T-helper 9 cell (primary cell): ENCODE data around the gene MAPRE2.
"Not testable (repeated sequence)": the region's sequence is repeated elsewhere in the genome, so short reads cannot be mapped to it uniquely, and the experiment has no call there.

Experiments
- DNase-seq: peaks from one replicate; pipeline ENCODE4 v3.0.0-alpha.2; 2020

The MAPRE2 gene

DNA sequence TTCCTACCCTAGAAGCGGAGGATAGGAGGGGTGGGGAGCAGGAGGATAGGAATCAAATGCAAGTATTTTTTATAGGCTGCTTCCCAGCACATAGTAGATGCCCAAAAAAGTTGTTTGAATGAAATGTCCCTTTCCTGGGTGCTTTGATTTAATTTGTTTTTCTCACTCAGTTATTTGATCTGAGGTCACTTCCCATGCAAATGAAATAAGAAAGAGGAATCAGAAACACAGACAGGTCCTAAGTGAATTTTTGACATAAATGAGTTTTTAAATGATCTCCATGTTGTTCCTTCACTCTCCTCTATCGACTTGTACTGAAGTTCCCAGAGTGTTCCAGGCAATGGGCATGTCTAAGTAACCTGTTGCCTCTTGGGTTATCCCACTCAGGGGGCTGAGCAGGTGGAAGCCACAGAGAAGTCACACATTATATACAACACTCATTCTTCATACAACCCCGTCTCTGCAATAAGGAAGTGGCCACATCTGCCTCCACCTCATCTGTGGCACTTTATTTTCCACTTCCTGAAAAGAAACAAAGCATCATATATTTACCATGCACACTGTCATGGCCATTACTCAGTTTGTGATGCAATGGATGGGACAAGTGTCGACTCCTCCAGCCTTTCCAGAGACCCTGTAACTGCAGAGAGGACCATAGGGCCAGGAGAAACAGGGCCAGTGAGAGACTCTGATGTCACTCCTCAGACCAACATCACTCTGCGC is 117.7 kb downstream of the MAPRE2 start:
- no peak for DNase-seq

DNA sequence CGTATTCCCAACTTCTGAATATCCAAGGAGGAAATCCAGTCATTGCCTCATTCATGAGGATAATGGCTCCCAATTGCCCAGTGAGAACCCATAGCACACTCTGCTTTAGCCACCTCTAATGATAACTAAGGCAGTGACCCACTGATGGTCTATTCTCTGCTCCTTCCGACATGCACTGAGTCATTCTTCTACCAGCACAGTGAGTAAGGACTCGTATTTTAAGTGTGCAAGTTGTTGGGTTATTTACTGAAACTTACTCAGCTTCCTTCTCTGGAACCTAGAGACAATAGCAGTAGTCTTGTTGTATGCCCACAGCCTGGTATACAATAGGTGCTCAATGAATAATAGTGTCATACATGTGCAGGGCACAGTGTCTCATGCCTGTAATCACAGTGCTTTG is 118.6 kb downstream of the MAPRE2 start:
- no peak for DNase-seq

DNA sequence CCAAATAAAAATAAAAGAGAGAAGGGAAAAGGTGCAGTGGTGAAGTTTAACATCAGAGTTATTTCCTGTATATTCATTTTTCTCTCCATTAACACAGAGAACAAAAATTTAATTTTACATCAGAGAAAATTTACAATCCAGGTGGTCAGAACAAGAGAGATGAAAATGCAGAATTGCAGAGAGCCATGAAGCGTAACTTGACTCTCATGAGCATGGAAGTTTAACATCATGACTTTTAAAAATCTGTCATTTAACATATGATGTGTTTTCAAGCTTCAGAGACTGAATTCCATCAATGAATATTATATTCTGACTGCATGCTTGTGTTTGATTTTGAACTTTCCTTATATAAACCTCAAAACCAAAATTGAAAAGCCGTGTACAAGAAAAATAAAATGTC is 120.3 kb downstream of the MAPRE2 start:
- no peak for DNase-seq

DNA sequence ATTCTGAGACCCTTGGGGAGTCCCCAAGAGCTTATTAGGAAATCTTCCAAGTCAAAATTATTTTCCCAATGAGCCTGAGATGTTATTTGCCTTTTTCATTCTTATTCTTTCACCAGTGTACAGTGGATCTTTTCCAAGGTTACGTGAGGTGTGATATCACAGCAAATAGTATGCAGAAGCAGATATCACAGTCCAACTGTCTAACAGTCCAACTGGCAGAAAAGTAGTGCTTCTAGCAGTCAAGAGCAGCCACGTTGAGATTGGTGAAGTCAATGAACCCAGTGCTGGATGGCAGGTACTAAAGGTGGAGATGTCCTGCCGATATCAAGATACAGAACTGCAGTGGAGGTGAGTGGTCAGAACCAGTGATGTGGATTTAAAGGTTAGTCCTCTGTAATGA is 120.7 kb downstream of the MAPRE2 start:
- no peak for DNase-seq

DNA sequence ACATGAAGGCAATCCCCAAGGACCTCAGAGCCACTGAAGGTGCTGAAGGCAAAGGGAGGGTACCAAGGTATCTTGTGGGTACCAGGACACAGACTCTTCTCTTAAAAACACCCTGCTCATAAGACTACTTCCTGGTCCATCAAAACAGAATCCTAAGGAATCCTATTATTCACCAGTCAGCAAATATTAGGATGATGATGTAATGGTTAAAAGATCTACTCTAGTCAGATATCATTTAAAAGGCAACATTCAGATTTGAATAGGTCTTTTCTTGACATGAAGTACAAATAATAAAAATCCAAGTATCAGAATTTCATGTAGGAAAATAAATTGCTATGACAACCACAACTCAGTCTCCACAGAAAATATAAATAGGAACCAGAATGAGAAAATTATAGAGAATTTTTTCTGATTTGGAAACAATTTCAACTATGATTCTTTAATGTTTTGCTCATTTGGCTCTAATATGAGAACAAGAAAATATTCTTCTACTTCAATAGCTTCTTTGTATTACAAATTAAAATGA is 121.9 kb downstream of the MAPRE2 start:
- DNase-seq = no peak

DNA sequence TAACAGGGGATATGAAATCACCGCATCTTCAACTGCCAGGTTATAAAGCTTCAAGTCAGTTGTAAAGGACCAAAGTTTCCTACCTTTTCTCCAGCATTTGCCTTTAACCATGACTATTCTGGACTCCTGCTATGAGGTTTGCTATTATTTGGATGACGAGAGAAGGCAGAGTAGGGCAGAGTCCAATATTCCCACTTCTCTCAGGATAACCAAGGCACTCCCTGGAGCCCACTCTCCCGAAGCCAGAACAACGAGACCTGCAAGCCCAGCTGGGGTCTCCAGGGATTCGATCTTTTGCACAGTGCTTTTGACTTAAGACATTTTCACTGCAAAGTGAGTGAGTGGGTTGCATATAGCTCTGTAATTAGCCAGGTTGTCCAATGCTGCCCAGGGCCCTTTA is 122.5 kb downstream of the MAPRE2 start:
- no peak for DNase-seq

DNA sequence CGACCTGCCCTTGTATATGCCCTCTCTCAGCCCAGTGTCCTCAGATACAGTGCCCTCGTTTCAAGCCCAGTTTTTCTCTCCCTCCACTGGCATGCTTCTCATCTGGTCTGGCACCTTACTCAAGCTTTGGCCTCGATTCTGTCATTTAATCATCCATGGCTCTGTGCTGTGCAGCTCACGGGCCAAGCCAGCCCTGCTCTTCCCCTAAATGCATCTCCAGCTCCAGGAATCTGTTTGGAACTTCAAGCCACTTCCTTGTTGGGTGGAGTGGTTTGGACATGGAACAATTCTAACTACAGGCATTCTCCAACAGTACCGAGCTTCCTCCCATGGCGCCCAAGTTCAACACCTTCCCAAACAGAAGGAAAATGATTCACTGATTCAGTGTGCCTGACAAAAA is 122.9 kb downstream of the MAPRE2 start:
- no peak for DNase-seq

DNA sequence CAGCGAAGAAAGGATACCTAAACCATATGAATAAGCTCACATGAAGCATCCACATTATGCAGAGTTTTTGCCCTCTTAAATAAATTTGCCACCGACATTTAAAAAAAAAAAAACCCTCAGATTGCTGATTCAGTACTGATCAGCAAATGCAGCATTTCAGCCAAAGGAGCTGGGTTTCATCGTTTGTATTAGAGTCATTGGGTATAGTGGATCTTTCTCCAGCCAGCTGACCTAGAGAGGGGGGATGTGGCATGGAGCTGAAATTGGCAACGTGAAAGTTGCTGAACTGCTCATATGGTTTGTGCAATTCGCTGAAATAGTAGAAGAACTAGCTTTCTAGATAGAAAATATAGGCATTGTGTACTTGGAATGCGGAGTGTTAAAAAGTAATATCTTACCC is 126.1 kb downstream of the MAPRE2 start:
- DNase-seq = no peak

DNA sequence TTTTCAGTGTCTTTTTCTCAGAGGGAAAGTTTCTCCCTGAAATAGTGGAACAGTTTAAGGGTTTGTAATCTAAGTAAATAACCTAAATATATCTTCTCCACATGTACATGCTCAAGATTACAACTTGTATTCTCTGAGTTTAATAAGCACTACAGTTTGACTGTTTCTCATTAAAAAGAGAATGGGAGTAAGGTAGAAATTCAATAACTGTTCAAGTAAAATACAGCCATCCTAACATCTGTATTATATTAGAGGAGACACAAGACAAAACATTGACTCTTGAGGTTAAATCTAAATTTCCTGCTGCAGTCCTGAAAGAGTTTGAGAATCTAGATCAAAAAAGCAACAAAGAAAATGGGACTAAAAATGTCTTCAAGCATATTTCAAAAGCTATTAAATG is 126.6 kb downstream of the MAPRE2 start:
- DNase-seq = no peak

DNA sequence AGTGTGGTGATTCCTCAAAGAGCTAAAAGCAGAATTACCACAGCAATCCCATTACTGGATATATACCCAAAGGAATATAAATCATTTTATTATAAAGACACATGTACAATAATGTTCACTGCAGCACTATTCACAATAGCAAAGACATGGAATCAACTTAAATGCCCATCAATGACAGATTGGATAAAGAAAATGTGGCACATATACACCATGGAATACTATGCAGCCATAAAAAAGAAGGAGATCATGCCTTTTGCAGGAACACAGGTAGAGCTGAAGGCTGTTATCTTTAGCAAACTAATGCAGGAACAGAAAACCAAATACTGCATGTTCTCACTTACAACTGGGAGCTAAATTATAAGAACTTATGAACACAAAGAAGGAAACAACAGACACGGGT is 129.1 kb downstream of the MAPRE2 start:
- DNase-seq = not testable (repeated sequence)

DNA sequence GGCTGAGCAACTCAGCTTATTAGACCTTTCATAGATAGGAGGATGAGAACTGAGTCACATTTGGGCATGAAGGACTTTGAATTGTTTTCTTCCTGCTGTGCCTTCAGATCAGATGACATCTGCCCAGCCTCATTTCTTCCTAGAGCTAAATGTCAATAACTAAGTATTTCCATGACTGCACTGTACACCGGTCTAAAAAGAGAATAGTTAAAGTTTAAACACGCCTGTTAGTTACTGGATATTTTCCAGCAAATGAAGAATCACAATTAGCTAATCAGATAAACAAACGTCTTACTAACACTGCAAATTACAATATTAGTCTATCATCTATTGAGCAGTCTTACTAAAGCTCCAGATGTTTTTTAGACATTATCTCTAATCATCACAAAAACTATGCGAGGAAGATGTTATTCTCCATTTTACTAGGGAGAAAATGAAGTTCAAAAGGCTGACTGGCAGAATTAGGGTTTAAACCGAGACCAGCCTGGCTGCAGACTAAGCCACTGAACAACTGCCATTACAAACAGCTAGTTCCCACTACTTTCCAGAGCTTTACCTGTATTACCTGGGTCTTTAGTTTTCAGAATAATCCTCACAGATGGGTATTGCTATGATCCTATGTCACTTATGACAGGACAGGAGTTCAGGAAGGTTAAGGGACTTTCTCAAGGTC is 130.2 kb downstream of the MAPRE2 start:
- no peak for DNase-seq

DNA sequence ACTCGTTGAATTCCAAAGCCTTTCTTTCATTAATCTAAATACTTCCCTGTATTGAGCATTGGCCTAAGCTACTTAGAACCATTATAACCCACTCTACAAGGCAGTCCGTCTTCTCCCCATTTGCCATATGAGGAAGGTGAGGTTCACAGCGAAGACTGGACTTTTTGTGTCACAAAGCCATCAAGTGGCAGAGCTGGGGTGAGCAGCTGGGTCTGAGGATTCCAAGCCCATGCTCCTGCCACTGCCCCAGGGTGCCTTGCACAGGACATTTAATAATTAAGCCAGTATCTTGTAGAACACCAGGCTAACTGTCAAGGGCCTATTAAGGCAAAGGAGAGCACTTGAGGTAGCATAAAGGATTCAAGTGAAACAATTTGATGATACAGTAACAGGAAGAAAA is 130.8 kb downstream of the MAPRE2 start:
- DNase-seq = no peak

DNA sequence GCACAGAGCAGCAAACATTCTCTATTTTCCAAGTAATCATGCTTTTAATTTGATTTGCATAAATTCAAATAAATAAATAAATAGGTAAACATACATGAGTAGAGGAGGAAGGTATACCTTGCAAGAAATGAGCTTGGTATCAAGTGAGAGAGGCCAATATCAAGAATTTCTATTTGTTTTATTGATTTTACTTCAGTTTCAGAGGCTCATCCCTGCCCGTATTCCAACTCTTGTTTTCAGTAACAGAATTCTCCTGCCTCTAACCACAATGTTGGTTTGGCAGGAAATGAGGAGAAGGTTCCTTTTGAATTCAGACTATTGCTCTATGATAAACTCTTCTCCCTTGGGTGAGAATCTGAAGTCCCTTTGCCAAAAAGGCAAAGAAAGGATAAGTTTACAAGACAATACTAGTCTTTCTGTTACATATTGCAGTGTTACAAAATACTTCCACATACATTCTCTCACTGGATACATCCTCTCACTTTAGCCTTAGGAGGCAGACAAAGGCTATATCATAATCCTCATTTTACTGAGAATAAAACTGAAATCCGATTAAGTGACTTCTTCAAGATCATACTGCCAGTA is 131.3 kb downstream of the MAPRE2 start:
- DNase-seq = no peak

DNA sequence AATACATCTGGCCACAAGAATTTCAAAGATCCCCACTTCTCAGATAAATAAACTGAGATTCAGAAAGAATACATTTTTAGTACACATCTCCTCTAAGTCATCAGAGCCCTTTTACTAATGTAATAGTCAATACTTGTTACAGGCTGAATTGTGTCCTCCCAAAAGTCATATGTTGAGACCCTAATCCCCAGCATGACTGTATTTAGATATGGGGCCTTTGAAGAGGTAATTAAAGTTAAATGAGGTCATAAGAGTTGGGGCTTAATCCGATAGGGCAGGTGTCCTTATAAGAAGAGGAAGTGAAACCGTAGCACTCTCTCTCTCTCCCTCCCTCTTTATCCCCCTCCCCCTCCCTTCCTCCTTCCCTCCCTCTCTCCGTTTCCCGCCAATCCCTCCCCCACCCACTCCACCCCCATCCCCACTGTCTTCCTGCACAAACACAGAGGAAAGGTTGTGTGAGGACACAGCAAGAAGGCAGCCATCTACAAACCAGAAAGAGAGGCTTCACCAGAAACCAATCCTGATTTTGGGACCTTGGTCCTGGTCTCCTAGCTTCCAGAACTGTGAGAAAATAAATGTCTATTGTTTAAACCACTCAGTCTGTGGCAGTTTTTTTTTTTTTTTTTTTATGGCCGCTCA is 133.0 kb downstream of the MAPRE2 start:
- DNase-seq = no peak

DNA sequence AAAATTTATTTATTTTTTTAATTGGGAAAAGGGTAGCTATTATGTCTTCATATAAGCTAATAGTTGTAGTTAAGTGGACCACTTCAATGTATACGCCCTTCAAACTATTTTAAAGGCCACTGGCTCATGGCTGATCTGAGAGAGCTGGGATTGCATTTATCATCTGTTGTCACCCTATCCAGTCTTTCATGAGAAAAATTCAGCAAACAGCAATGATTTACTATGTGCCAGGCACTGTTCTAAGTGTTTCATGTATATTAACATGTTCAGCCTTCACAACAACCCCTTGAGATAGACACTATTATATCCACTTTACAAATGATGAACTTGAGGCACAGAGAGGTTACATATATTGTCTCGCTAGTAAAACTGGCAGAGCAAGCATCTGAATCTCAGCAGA is 133.5 kb downstream of the MAPRE2 start:
- no peak for DNase-seq

DNA sequence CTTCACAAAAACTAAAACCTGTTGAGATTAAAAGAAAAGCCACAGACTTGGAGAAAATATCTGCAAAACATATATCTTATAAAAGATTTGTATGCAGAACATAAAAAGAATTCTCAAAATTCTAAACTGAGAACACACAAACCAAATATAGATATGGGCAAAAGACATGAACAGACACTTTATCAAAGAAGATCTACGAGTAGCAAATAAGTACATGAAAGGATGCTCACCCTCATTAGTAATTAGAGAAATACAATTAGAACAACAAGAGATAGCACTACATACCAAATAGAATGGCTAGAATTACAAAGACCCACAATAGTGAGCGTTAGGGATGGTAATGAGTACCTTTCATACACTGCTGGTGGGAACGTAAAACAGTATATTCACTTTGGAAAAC is 135.7 kb downstream of the MAPRE2 start:
- DNase-seq = no peak

DNA sequence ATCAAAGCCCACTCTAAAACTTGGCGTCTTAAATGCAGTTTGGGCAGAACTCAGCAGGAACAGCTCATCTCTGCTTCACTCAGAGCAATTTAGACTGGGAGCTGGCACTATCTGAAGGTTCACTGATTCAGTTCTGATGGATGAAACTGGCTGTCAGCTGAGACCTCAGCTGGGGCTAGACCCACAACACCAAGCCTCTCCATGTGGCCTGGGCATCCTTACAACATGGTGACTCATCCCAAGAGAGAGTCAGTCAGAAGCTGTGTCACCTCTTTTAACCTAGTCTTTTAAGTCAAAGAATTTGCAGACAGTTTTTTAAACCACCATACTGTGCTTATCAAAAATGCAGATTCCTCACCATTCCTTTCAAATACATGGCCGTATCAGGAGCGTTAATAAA is 137.0 kb downstream of the MAPRE2 start:
- DNase-seq = no peak

DNA sequence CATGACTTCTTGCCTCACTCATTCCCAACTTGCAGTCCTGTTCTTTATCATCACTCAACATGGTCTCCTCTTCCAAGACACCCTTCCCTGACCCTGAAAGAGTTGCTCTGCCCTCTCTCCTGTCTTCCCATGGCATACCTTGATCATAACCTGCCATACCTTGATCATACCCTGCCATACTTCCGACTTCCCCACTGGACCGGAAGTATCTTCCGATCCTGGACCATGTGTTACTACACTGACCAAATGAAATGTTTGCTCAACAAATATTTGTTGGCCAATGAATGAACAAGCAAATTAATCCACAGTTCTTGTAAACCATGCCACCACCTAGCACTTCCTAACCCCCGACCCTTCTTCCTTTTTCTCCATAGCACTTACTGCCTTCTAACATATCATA is 138.7 kb downstream of the MAPRE2 start:
- no peak for DNase-seq

DNA sequence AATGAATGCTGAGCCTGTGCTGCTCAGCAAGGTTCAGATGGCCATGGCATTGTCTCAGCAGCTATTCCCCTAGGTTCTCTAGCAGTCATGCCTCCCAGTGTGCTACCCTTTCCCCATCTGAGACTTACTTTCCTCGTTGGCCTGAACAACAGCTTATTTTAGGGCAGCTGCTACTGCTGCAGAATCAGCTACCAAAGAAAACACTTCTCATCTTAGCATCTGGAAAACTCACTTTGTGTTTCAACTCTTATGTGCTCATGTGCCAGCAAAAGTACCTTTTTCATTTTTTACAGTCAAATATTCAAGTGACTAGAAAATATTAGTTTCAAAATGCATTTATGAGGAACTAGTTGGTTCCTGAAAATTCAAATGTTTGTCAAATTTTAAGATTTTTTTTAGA is 139.2 kb downstream of the MAPRE2 start:
- DNase-seq = no peak

DNA sequence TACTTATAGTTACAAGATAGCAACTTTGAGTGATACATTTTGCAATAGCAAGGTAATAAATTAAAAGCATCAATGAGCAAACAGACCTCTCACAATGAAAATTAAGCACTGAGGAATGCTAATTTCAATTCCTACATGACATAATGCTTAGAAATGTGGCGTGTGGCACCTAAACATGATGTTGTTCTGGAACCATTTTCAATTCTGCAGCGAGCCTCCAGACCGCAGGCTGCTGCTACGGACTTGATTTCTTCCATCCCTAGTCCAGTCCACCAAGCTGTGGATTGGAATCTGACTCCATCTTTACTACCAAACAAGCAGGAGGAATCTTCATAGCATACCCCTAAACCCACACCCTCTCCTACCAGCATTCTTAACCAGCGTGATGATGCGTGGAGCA is 140.9 kb downstream of the MAPRE2 start:
- no peak for DNase-seq

DNA sequence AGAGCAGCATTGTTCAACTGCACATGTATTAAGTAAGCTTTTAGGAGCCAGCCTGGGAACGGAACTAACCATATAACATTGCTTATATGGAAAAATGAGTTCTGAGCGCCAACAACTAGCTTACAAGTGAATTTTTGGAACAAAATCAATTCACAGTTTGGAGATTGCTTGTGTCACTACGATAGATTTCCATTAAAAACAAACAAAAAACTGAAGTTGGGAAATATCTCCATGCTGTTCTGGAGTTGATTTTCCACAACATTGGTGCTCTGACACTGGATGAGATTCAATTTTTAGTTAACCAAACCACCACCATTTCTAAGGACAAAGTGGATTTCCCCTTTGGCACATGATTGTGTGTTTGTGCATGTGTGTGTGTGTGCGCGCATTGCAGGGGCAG is 142.7 kb downstream of the MAPRE2 start:
- DNase-seq = no peak

DNA sequence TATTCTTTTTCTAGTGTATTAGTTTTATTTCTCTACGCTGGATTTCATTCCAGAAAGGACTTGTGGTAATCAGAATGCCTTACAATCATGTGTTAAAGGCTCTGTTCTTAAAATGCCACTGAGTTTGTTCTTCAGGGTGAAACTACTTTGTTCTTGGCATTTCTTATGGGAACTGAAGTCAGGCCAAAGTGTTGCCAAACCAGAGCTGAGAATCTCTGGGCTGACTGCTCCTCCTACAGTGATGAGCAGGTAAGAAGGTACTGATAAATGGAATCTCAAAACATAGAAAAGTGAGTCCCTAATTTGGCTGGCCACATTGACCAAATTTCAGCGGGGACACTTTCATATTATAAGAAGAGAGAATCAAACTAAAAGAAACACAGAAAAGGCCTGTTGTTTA is 144.6 kb downstream of the MAPRE2 start:
- no peak for DNase-seq

DNA sequence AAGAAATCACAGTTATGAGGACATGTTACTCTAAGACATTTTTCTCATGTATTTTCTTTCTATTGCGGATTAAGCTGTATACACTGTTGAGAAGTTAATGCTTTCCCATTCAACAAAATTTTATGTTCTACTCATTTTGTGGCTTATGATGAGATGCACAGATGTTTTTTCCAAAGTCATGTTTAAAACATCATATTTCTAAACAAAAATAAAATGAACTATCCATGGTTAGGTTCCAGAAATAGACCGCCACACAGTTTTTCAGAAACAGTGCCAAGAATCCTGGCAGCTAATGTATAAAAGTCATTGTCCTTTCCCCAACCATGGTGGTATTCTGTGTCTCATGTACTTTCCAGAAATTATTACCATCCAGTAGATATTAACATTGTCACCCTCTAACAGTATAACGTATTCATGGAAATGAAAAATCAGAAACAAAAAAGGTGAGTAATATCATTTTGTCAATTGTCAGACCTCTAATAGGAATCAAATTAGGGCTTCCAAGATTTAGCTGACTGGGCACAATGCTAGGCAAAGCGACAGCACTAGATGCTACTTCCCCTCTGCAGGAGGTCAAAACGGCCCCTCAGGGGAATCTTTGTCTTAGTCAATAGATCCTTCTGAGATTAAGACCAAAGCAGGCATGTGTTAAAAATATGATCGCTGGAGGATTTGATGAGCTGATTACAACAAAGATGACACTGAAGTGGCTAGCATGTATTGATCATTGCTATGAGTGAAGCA is 145.2 kb downstream of the MAPRE2 start:
- DNase-seq = no peak
